SK-N-SH (cell line): ENCODE data around the gene FAT1.

Experiments used
- EP300 ChIP-seq, 2 experiments: IDR thresholded peaks; 2 replicates each; pipeline versions ENCODE4 v1.4.0 to v1.6.1; 2012; ENCODE audit warnings: borderline replicate concordance in 1 of 2, low read depth in 1 of 2, low read length in 1 of 2
- GABPA ChIP-seq: IDR thresholded peaks from 2 replicates; pipeline ENCODE4 v1.4.0; 2012; ENCODE audit warnings: low read depth, mild to moderate bottlenecking
- NRF1 ChIP-seq: IDR thresholded peaks from 2 replicates; pipeline ENCODE4 v1.6.1; 2012; ENCODE audit warnings: low read depth, mild to moderate bottlenecking, low read length
- TAF1 ChIP-seq: IDR thresholded peaks from 2 replicates; pipeline ENCODE4 v1.6.1; 2012; ENCODE audit warnings: low read depth, mild to moderate bottlenecking, low read length, moderate library complexity, borderline replicate concordance
- TF ChIP-seq, protein P1 (sequence below): fragments of 200-600 bp; sonication (generic); IDR thresholded peaks from 2 replicates; pipeline ENCODE4 v1.6.1; 2017; ENCODE audit warnings: antibody characterized with exemption, mild to moderate bottlenecking, moderate library complexity
- TF ChIP-seq, protein P2 (sequence below): IDR thresholded peaks from 2 replicates; pipeline ENCODE4 v1.6.1; 2012; ENCODE audit warnings: mild to moderate bottlenecking, low read depth, low read length, moderate library complexity
- TF ChIP-seq, protein P3 (sequence below): IDR thresholded peaks from 2 replicates; pipeline ENCODE4 v1.4.0; 2012; ENCODE audit warnings: low read depth
- TF ChIP-seq, protein P4 (sequence below): fragments of 150-350 bp; IDR thresholded peaks from 2 replicates; pipeline ENCODE4 v1.6.1; 2016; ENCODE audit warnings: mild to moderate bottlenecking, low read depth, low read length

DNA sequence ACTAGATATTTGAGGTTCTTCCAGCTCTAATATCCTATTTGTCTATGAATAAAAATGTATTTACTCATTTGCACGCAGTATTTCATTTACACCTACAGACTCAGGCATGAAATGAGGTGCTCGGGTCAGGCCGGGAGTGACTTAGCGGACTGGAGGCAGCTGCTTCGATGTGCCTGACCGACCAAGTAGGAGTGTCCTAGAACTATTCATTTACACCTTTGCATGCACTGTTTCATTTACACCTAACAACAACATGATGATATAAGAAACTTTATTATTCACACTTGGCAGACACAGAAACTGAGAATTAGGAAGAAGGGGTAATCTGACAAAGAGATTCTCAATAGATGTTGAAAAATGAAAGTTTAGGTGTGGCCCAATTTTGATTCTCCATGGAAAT, 28.7 kb upstream of the FAT1 start:
- TF ChIP-seq, protein P1, sequence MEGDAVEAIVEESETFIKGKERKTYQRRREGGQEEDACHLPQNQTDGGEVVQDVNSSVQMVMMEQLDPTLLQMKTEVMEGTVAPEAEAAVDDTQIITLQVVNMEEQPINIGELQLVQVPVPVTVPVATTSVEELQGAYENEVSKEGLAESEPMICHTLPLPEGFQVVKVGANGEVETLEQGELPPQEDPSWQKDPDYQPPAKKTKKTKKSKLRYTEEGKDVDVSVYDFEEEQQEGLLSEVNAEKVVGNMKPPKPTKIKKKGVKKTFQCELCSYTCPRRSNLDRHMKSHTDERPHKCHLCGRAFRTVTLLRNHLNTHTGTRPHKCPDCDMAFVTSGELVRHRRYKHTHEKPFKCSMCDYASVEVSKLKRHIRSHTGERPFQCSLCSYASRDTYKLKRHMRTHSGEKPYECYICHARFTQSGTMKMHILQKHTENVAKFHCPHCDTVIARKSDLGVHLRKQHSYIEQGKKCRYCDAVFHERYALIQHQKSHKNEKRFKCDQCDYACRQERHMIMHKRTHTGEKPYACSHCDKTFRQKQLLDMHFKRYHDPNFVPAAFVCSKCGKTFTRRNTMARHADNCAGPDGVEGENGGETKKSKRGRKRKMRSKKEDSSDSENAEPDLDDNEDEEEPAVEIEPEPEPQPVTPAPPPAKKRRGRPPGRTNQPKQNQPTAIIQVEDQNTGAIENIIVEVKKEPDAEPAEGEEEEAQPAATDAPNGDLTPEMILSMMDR: no peak
- TF ChIP-seq EP300 (IDR thresholded peaks at IDR 0.05; ENCODE audit: borderline replicate concordance in 1 of 2, low read depth in 1 of 2, low read length in 1 of 2) (no peak), GABPA (no peak), NRF1 (no peak), TAF1 (no peak)
- TF ChIP-seq, protein P2, sequence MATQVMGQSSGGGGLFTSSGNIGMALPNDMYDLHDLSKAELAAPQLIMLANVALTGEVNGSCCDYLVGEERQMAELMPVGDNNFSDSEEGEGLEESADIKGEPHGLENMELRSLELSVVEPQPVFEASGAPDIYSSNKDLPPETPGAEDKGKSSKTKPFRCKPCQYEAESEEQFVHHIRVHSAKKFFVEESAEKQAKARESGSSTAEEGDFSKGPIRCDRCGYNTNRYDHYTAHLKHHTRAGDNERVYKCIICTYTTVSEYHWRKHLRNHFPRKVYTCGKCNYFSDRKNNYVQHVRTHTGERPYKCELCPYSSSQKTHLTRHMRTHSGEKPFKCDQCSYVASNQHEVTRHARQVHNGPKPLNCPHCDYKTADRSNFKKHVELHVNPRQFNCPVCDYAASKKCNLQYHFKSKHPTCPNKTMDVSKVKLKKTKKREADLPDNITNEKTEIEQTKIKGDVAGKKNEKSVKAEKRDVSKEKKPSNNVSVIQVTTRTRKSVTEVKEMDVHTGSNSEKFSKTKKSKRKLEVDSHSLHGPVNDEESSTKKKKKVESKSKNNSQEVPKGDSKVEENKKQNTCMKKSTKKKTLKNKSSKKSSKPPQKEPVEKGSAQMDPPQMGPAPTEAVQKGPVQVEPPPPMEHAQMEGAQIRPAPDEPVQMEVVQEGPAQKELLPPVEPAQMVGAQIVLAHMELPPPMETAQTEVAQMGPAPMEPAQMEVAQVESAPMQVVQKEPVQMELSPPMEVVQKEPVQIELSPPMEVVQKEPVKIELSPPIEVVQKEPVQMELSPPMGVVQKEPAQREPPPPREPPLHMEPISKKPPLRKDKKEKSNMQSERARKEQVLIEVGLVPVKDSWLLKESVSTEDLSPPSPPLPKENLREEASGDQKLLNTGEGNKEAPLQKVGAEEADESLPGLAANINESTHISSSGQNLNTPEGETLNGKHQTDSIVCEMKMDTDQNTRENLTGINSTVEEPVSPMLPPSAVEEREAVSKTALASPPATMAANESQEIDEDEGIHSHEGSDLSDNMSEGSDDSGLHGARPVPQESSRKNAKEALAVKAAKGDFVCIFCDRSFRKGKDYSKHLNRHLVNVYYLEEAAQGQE: no peak
- TF ChIP-seq, protein P3, sequence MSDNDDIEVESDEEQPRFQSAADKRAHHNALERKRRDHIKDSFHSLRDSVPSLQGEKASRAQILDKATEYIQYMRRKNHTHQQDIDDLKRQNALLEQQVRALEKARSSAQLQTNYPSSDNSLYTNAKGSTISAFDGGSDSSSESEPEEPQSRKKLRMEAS: no peak
- TF ChIP-seq, protein P4, sequence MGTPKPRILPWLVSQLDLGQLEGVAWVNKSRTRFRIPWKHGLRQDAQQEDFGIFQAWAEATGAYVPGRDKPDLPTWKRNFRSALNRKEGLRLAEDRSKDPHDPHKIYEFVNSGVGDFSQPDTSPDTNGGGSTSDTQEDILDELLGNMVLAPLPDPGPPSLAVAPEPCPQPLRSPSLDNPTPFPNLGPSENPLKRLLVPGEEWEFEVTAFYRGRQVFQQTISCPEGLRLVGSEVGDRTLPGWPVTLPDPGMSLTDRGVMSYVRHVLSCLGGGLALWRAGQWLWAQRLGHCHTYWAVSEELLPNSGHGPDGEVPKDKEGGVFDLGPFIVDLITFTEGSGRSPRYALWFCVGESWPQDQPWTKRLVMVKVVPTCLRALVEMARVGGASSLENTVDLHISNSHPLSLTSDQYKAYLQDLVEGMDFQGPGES: no peak
